HUDEP-2 (cell line): Measurements from ENCODE around the gene TRPC4AP.
"Not testable (repeated sequence)": the region's sequence is repeated elsewhere in the genome, so short reads cannot be mapped to it uniquely, and the experiment has no call there.

Experiments
- DNase-seq, 76 experiments: peaks; one replicate each; lab custom pipeline; 2025; ENCODE audit not compliant: unreplicated experiment in 76 of 76; lab: John Stamatoyannopoulos, UW

TRPC4AP gene

GRCh38 chr20:35092524-35093266 lies at the start of gene TRPC4AP:
Gene TRPC4AP, minus strand, starts transcription at chr20:35092807. Its CDS starts 26 bp downstream, at chr20:35092781.
- peak in 75 of 76 experiments; percentile 13 to 88 (median 78) for DNase-seq

GRCh38 chr20:35135867-35136586 lies 43.4 kb upstream of the TRPC4AP start:
- no peak for DNase-seq

GRCh38 chr20:35134880-35135279 lies 42.3 kb upstream of the TRPC4AP start:
- DNase-seq, result no peak

DNA sequence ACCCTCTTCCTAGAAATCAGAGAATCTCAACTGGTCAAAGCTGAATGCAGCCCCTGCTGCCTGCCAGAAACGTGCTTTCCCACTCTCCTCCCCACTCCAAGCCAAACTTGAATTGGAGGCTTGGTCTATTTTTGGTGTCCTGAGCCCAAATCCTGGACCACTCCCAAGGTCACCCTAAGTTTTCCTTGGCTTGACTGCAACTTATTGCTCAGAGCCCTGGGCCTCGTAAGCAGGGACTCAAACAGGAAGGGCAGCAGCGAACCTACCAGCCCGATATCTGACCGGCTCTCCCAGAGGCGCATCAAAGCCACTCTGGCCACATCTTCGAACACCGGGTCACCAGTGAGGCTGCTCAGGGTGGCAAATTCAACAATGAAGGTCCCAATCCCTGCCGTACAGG lies 41.9 kb upstream of the TRPC4AP start:
- DNase-seq, result no peak

GRCh38 chr20:35133735-35134134 lies 41.1 kb upstream of the TRPC4AP start:
- DNase-seq, result no peak

DNA sequence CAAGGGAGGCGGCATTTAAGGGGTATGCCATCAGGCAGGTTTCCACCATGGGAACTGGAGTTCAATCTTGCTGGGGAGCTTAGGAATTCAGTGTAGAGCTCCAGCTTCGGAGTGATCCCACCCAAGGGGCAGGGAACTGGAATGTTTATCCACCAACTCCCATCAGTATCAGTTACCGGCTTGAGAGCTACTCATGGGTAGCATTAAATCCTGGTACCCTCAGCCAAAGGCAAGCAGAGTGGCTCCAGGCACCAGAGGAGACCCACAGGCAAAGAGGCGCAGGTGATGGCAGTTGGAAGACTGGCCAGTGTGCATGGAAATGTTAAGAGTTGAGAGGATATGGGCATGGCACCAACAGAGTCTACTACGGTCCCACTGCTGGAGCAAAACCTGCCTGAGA lies 40.4 kb upstream of the TRPC4AP start:
- no peak for DNase-seq

DNA sequence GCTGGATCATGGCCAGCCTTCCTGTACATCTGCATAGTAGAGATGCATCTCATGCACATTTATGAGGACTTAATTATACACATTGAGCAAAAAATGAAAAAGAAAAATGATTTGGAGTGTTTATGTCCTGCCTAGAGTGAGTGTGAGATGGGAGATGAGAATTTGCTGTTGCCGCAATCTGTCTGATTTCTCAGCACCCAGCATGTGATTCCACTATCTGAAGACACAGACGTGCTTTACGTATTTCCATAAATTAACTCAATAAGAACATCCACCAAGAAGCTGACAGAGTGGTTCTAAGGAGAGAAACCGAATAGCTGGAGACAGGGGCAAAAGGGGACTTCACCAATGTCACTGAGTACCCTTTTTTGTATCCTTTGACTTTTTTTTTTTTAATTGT lies 39.3 kb upstream of the TRPC4AP start:
- no peak for DNase-seq

DNA sequence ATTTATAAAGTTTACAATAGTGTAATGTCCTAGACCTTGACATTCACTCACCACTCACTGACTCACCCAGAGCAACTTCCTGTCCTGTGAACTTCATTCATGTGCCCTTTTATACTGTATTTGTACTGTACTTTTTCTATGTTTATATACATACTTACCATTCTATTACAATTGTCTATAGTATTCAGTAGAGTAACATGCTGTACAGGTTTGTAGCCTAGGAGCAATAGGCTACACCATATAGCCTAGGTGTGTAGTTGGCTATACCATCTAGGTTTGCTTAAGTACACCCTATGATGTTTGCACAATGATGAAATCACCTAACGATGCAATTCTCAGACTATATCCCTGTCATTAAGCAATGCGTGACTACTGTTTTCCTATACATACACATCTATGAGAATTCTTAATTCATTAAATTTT lies 37.1 kb upstream of the TRPC4AP start:
- DNase-seq, result no peak

GRCh38 chr20:35125753-35126152 lies 33.1 kb upstream of the TRPC4AP start:
- DNase-seq, result no peak

DNA sequence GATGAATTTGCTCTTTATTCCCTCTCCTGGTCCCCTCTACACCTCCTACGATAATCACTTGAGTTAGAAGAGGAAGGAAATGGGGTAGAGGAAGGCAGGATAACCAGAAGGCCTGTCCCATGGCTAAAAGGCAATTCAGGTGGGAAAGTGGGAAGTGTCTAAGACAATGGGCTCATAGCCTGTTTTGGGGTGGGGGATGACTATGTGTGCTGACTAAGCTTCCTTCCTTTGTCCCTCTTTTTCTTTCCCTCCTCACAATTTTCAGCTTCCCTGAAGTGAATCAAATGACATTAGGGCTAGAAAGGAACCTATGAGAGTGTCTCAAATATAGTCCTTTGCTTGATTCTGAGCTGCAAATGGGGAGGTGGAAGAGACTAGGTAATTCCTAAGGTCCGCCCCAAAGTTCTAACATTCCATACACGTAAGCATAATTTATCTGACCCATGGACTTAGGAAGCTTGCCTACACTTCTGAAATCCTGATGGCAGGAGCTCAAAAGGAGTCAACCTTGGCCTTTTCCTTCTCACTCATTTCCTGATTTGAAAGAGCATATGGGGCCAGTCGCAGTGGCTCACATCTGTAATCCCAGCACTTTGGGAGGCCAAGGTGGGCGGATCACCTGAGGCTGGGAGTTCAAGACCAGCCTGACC lies 30.3 kb upstream of the TRPC4AP start:
- no peak for DNase-seq

- DNase-seq, result no peak
Measured at GRCh38 chr20:35121186-35121585, 28.6 kb upstream of the TRPC4AP start.

DNA sequence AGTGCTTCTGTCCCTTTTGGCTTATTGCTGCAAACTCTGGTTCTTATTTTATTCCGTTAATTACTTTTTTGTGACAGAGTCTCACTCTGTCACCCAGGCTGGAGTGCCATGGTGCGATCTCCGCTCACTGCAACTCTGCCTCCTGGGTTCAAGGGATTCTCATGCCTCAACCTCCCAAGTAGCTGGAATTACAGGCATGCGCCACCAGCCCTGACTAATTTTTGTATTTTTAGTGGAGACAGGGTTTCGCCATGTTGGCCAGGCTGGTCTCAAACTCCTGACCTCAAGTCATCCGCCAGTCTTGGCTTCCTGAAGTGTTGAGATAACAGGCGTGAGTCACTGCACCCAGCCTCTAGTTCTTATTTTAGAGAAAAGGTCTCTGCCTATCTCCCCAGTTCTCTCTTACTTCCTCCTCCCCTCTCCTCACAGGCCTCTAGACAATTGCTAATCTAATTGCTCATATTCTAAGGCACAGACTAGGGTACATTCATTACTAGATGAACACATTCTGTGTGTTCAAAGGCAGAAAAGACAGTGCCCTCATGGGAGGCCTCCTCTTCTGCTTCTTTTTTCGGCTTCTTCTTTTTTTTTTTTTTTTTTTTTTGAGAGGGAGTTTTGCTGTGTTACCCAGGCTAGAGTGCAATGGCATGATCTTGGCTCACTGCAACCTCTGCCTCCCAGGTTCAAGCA lies 27.6 kb upstream of the TRPC4AP start:
- peak in 72 of 76 experiments; percentile 11 to 83 (median 56) for DNase-seq

- DNase-seq, result no peak
Measured at GRCh38 chr20:35117629-35118028, 25.0 kb upstream of the TRPC4AP start.

- DNase-seq, result no peak
Measured at GRCh38 chr20:35117196-35117595, 24.6 kb upstream of the TRPC4AP start.

GRCh38 chr20:35116258-35116657 lies 23.7 kb upstream of the TRPC4AP start:
- DNase-seq, result no peak

DNA sequence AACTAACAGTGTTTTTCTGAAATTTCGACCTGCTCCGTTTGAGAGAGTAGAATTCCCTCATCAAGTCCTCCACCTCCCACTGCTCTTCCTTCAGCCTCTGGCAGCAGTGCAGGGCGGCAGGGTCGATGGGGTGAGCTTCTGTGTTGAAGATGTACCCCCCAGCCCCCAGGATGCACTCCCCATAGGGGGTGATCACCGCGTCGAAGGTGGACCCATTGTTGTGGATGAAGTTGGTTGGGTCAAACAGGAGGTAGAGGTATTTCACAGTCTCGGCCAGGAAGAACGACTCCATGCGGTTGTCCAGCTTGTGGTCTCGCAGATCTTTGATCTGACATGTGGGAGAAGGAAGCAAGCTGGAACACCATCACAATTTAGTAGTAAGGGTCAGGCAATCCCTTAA lies 23.0 kb upstream of the TRPC4AP start:
- DNase-seq, result no peak

DNA sequence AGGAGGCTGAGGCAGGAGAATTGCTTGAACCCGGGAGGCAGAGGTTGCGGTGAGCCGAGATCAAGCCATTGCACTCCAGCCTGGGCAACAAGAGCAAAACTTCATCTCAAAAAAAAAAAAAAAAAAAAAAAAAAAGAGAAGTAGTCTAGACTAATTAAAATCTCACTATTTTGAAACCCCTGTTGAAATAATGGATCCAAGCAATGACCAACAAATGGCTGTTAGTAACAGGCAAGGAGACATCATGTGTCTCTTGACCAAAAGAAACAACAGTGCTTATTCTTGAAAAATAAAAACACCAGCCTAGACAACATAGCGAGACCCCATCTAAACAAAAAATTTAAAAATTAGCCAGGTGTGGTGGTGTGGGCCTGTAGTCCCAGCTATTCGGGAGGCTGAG lies 19.7 kb upstream of the TRPC4AP start:
- not testable (repeated sequence) for DNase-seq

DNA sequence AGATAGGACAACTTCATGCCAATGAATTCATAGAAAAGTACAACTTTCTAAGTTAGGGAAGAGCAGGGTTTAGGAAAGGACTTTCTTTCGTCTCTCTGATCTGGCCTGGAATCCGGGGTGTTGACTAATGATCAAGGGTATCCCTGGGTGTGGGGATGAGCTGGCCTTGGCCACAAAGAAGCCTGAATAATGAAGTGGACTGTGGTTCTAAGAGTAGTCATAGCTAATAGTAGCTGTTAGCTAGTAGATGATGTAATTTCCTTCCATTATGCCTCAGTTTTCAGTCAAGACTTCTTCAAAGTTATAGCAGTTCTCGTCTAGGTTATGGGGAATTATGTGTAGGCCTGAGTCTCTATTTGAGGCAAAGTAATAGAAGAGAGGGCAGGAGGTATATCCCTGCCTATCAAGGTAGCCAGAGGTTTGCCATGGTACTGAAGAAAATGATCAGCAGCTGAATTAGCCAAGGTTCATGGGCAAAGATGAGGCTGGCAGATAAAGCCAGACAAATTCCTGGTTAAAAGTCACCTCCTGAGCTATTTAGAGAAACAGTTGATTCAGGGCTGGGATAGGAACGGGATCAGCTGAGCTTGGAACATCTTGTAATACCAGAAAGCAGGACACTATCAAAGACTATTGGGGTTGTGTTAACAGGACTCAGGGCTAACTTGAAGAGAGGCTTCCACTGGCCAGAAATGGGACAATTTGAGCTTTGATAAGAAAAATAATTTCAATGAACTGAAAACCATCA lies 18.7 kb upstream of the TRPC4AP start:
- DNase-seq, result no peak

GRCh38 chr20:35108921-35109320 lies 16.3 kb upstream of the TRPC4AP start:
- DNase-seq, result no peak

- no peak for DNase-seq
Measured at GRCh38 chr20:35106827-35107380, 14.3 kb upstream of the TRPC4AP start.
